WTC11 (cell line): ENCODE measurements around the gene R3HCC1L. TPM values are rescaled to one million over a fixed set of nuclear protein-coding genes. Genes with fewer than 3 reads are reported as not detected.

Experiments
- ATAC-seq: fragments of 200-7000 bp; cut with Tn5 transposase; 2 replicates; pipeline ENCODE4 v1.10.0; 2021; ENCODE audit warnings: mild to moderate bottlenecking, moderate library complexity
- CTCF ChIA-PET: fragments of 300-600 bp; sonication (Branson Sonifier 250); formaldehyde crosslinking; loops from one replicate; lab custom pipeline; 2021; ENCODE audit warnings: antibody characterized with exemption; lab: Charles Lee
- POLR2A ChIA-PET: fragments of 350-600 bp; sonication (Branson Sonifier 250); formaldehyde crosslinking; loops from one replicate; lab custom pipeline; 2021; ENCODE audit warnings: antibody characterized with exemption; lab: Charles Lee
- DNase-seq: peaks from one replicate; pipeline ENCODE4 v3.0.0; 2021; ENCODE audit warnings: low spot score
- H3K27ac Mint-ChIP-seq: 2 replicates; pipeline ENCODE4 v1.8.0; 2021; ENCODE audit warnings: mixed read lengths
- H3K27me3 Mint-ChIP-seq: 2 replicates; pipeline ENCODE4 v1.8.0; 2021; ENCODE audit warnings: low read depth, mild to moderate bottlenecking, moderate library complexity, mixed read lengths
- H3K36me3 Mint-ChIP-seq: 2 replicates; pipeline ENCODE4 v1.8.0; 2021; ENCODE audit warnings: mixed read lengths
- H3K4me1 Mint-ChIP-seq: 2 replicates; pipeline ENCODE4 v1.8.0; 2022; ENCODE audit warnings: mixed read lengths
- H3K4me3 Mint-ChIP-seq: 2 replicates; pipeline ENCODE4 v1.8.0; 2021; ENCODE audit warnings: mild to moderate bottlenecking, moderate library complexity, mixed read lengths
- H3K9me3 Mint-ChIP-seq: 2 replicates; pipeline ENCODE4 v1.8.0; 2021; ENCODE audit warnings: mixed read lengths
- ARID4B ChIP-seq: sonication (generic); formaldehyde crosslinking; IDR thresholded peaks from 2 replicates; pipeline ENCODE4 v1.8.0; 2023; ENCODE audit warnings: missing genetic modification reagents, mild to moderate bottlenecking, borderline replicate concordance
- ATF3 ChIP-seq: sonication (generic); formaldehyde crosslinking; conservative IDR thresholded peaks from 2 replicates; pipeline ENCODE4 v1.8.1; 2022; ENCODE audit warnings: mild to moderate bottlenecking, missing genetic modification reagents
- ATF6 ChIP-seq: sonication (generic); formaldehyde crosslinking; IDR thresholded peaks from 2 replicates; pipeline ENCODE4 v1.8.1; 2023; ENCODE audit warnings: mild to moderate bottlenecking, missing genetic modification reagents
- E2F1 ChIP-seq: sonication (generic); formaldehyde crosslinking; IDR thresholded peaks from 2 replicates; pipeline ENCODE4 v1.8.0; 2022; ENCODE audit warnings: mild to moderate bottlenecking, missing genetic modification reagents
- FOXJ3 ChIP-seq: sonication (generic); formaldehyde crosslinking; IDR thresholded peaks from 2 replicates; pipeline ENCODE4 v1.9.0; 2021; ENCODE audit warnings: missing genetic modification reagents, mild to moderate bottlenecking, borderline replicate concordance
- FOXP1 ChIP-seq: sonication (generic); formaldehyde crosslinking; IDR thresholded peaks from 2 replicates; pipeline ENCODE4 v1.8.0; 2022; ENCODE audit warnings: missing genetic modification reagents, mild to moderate bottlenecking, moderate library complexity, borderline replicate concordance
- GABPB1 ChIP-seq: sonication (generic); formaldehyde crosslinking; IDR thresholded peaks from 2 replicates; pipeline ENCODE4 v1.8.1; 2023; ENCODE audit warnings: mild to moderate bottlenecking, missing genetic modification reagents
- GTF2I ChIP-seq: fragments of 250-450 bp; sonication (Bioruptor Pico); conservative IDR thresholded peaks from 2 replicates; pipeline ENCODE4 v1.4.0; 2021; ENCODE audit warnings: mild to moderate bottlenecking
- KAT7 ChIP-seq: sonication (generic); formaldehyde crosslinking; IDR thresholded peaks from 2 replicates; pipeline ENCODE4 v1.8.1; 2023; ENCODE audit warnings: missing genetic modification reagents, mild to moderate bottlenecking, borderline replicate concordance
- MYBL2 ChIP-seq: sonication (generic); formaldehyde crosslinking; IDR thresholded peaks from 2 replicates; pipeline ENCODE4 v1.8.1; 2023; ENCODE audit warnings: mild to moderate bottlenecking, moderate library complexity, missing genetic modification reagents
- NR1H2 ChIP-seq: sonication (generic); formaldehyde crosslinking; IDR thresholded peaks from 2 replicates; pipeline ENCODE4 v1.9.0; 2021; ENCODE audit warnings: mild to moderate bottlenecking, moderate library complexity, missing genetic modification reagents
- NR2C2 ChIP-seq: sonication (generic); formaldehyde crosslinking; IDR thresholded peaks from 2 replicates; pipeline ENCODE4 v1.8.0; 2022; ENCODE audit warnings: mild to moderate bottlenecking, missing genetic modification reagents
- PRDM15 ChIP-seq: sonication (generic); formaldehyde crosslinking; IDR thresholded peaks from 2 replicates; pipeline ENCODE4 v1.8.0; 2022; ENCODE audit warnings: missing genetic modification reagents
- RORB ChIP-seq: fragments of 250-450 bp; sonication (Bioruptor Pico); IDR thresholded peaks from 2 replicates; pipeline ENCODE4 v1.9.0; 2021; ENCODE audit warnings: mild to moderate bottlenecking
- SP1 ChIP-seq: sonication (generic); formaldehyde crosslinking; conservative IDR thresholded peaks from 2 replicates; pipeline ENCODE4 v1.8.1; 2022; ENCODE audit warnings: missing genetic modification reagents
- TEAD1 ChIP-seq: sonication (generic); formaldehyde crosslinking; IDR thresholded peaks from 2 replicates; pipeline ENCODE4 v1.8.0; 2022; ENCODE audit warnings: mild to moderate bottlenecking, missing genetic modification reagents
- USF1 ChIP-seq: sonication (generic); formaldehyde crosslinking; IDR thresholded peaks from 2 replicates; pipeline ENCODE4 v1.8.0; 2022; ENCODE audit warnings: mild to moderate bottlenecking, missing genetic modification reagents
- ZBTB43 ChIP-seq: sonication (generic); formaldehyde crosslinking; IDR thresholded peaks from 2 replicates; pipeline ENCODE4 v1.8.1; 2023; ENCODE audit warnings: mild to moderate bottlenecking, missing genetic modification reagents
- ZNF263 ChIP-seq: sonication (generic); formaldehyde crosslinking; IDR thresholded peaks from 2 replicates; pipeline ENCODE4 v1.8.1; 2022; ENCODE audit warnings: low read depth, mild to moderate bottlenecking, moderate library complexity, missing genetic modification reagents
- ZNF416 ChIP-seq: fragments of 250-450 bp; sonication (Bioruptor Pico); IDR thresholded peaks from 2 replicates; pipeline ENCODE4 v1.9.0; 2021; ENCODE audit warnings: mild to moderate bottlenecking, inconsistent platforms
- ZNF512 ChIP-seq: sonication (generic); formaldehyde crosslinking; IDR thresholded peaks from 2 replicates; pipeline ENCODE4 v1.8.1; 2022; ENCODE audit warnings: missing genetic modification reagents, borderline replicate concordance
- total RNA-seq: library from RNA; stranded (reverse); gene quantifications from 3 replicates; pipeline ENCODE4 v1.2.3, GENCODE V29; 2021

Gene R3HCC1L
- total RNA-seq, 1 experiment from 2014 or later = 14.7 TPM

GRCh38 chr10:98134431-98135221 lies at the start of gene R3HCC1L (continued):
- TF ChIP-seq ARID4B (CRISPR knock-in tag) (peak; percentile 51; the same call in 1 of the 2 replicates), SP1 (peak; percentile 98), RORB (no peak)

GRCh38 chr10:98085238-98085637 lies 49.2 kb upstream of the R3HCC1L start:
- POLR2A ChIA-PET = no interaction called here
- ATAC-seq (no peak), DNase-seq (no peak)
- Mint-ChIP-seq H3K27ac (no peak overlapping the region), H3K27me3 (peaks cover 4% of the 10 kb centered on the region), H3K9me3 (no peaks in the 10 kb centered on the region), H3K4me3 (no peak overlapping the region), H3K36me3 (no peaks in the 10 kb centered on the region), H3K4me1 (peaks cover 4% of the 10 kb centered on the region)
- TF ChIP-seq ZBTB43 (CRISPR knock-in tag) (no peak), GABPB1 (CRISPR knock-in tag) (no peak), PRDM15 (no peak), NR2C2 (no peak), ATF3 (CRISPR knock-in tag) (no peak), GTF2I (CRISPR knock-in tag) (no peak), KAT7 (CRISPR knock-in tag) (no peak), NR1H2 (CRISPR knock-in tag) (no peak), FOXJ3 (CRISPR knock-in tag) (no peak), E2F1 (CRISPR knock-in tag) (no peak), MYBL2 (CRISPR knock-in tag) (no peak), TEAD1 (no peak), ATF6 (CRISPR knock-in tag) (no peak), ZNF263 (CRISPR knock-in tag) (no peak), ZNF416 (CRISPR knock-in tag) (no peak), USF1 (no peak), FOXP1 (no peak), ZNF512 (CRISPR knock-in tag) (no peak)
- CTCF ChIA-PET = no interaction called here
